Activated CD8-positive, alpha-beta T cell treated with anti-CD3 and anti-CD28 coated beads for 36 hours (primary cell): Measurements from ENCODE around the gene SLC66A3. TPM values are rescaled to one million over a fixed set of nuclear protein-coding genes. Genes with fewer than 3 reads are reported as not detected.

ENCODE experiments used
- ATAC-seq: fragments of 200-7000 bp; cut with Tn5 transposase; one replicate; pipeline ENCODE4 v1.10.0; 2021; ENCODE audit warnings: mild to moderate bottlenecking, moderate library complexity
- CTCF ChIA-PET: fragments of 350-600 bp; sonication (Branson Sonifier 250); formaldehyde crosslinking; loops from one replicate; lab custom pipeline; 2021; ENCODE audit warnings: antibody characterized with exemption; lab: Charles Lee
- POLR2A ChIA-PET: fragments of 350-600 bp; sonication (Branson Sonifier 250); formaldehyde crosslinking; loops from one replicate; lab custom pipeline; 2021; ENCODE audit warnings: antibody characterized with exemption; lab: Charles Lee
- DNase-seq: peaks from one replicate; pipeline ENCODE4 v3.0.0-alpha.2; 2020
- H3K27ac Mint-ChIP-seq: one replicate; pipeline ENCODE4 v1.8.0; 2021; ENCODE audit warnings: mild to moderate bottlenecking, mixed read lengths
- H3K27me3 Mint-ChIP-seq: one replicate; pipeline ENCODE4 v1.8.0; 2021; ENCODE audit warnings: mixed read lengths
- H3K36me3 Mint-ChIP-seq: one replicate; pipeline ENCODE4 v1.8.0; 2021; ENCODE audit warnings: low read depth, mixed read lengths
- H3K4me1 Mint-ChIP-seq: one replicate; pipeline ENCODE4 v1.8.0; 2021; ENCODE audit warnings: low read depth, mixed read lengths
- H3K4me3 Mint-ChIP-seq: one replicate; pipeline ENCODE4 v1.8.0; 2021; ENCODE audit warnings: mild to moderate bottlenecking, moderate library complexity, mixed read lengths
- H3K9me3 Mint-ChIP-seq: one replicate; pipeline ENCODE4 v1.8.0; 2021; ENCODE audit warnings: mixed read lengths
- intact Hi-C: fragments of 100-400 bp; cut with micrococcal nuclease; formaldehyde crosslinking; loops from one replicate; pipeline ENCODE4 v1.10.0; 2022
- total RNA-seq, 2 experiments: library from RNA; stranded (reverse); gene quantifications; one replicate each; pipeline ENCODE4 v1.2.3, GENCODE V29; 2021
- TF ChIP-seq, protein P1 (sequence below): fragments of 200-600 bp; IDR thresholded peaks from one replicate; pipeline ENCODE4 v1.8.0; 2022; ENCODE audit warnings: antibody characterized with exemption, mild to moderate bottlenecking

SLC66A3 gene
- total RNA-seq, 2 experiments from 2014 or later = 10.4 to 10.6 TPM

DNA sequence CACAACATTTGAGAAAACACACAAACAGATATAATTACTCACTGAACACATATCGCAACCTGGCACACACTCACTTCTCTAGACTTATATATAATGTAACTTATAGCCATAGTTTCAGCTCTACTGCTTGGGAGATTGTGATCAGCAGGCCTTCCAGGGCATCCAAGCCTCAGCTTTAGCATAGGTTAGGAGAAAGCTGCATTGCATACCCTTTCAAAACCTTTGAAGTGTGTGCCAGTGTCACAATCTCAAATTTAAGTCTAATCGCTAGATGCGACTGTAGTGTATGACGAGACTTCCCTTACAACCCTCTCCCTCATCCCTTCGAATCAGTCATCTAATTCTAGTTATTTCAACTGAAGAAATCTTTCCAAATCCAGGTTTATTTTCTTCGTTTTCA, 30.9 kb downstream of the SLC66A3 start:
- Mint-ChIP-seq H3K4me1 (no peaks in the 10 kb centered on the region), H3K27ac (no peak overlapping the region), H3K36me3 (no peaks in the 10 kb centered on the region), H3K27me3 (no peaks in the 10 kb centered on the region), H3K4me3 (no peak overlapping the region), H3K9me3 (no peaks in the 10 kb centered on the region)
- TF ChIP-seq, protein P1, sequence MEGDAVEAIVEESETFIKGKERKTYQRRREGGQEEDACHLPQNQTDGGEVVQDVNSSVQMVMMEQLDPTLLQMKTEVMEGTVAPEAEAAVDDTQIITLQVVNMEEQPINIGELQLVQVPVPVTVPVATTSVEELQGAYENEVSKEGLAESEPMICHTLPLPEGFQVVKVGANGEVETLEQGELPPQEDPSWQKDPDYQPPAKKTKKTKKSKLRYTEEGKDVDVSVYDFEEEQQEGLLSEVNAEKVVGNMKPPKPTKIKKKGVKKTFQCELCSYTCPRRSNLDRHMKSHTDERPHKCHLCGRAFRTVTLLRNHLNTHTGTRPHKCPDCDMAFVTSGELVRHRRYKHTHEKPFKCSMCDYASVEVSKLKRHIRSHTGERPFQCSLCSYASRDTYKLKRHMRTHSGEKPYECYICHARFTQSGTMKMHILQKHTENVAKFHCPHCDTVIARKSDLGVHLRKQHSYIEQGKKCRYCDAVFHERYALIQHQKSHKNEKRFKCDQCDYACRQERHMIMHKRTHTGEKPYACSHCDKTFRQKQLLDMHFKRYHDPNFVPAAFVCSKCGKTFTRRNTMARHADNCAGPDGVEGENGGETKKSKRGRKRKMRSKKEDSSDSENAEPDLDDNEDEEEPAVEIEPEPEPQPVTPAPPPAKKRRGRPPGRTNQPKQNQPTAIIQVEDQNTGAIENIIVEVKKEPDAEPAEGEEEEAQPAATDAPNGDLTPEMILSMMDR = no peak
- ChIA-PET CTCF (no interaction called here), POLR2A (no interaction called here)
- ATAC-seq (no peak), DNase-seq (no peak)
- intact Hi-C loops = no loop called here

DNA sequence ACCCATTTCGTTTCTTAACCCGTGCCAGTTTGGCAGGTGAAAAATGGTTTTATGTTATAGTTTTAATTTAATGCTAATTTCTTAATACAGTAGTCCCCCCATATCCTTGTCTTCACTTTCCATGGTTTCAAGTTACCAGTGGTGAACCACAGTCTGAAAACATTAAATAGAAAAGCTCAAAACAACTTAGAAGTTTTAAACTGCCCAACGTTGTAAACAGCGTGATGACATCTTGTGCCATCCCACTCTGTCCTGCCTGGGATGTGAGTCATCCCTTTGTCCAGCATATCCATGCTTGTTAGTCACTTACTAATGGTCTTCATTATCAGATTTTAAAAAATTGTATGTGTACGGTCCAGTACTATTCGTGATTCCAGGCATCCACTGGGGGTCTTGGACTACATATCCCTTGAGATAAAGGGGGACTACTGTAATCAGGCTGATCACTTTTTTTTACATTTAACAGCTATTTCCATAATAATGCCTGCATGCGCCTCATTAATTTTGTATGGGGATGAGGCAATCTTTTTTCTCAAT, 31.9 kb downstream of the SLC66A3 start:
- ChIA-PET POLR2A (no interaction called here), CTCF (no interaction called here)
- no peak for DNase-seq

DNA sequence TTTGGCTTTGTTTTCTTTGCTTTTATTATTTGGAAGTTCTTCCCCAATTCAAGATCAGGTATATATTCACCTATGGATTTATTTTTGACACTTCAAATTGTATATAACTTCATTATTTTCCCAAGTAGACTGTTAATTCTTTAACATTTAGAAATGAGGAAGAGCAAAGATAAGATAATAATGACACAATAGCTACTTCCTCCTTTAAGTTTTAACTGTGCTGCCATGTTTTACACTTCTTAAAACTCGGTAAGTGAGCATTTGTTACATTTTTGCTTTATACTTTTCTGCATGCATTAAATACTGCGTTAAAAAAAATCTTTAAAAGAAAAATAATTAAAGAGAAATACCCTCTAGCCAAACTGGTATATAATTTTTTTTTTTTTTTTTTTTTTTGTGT, 32.5 kb downstream of the SLC66A3 start:
- H3K27me3 Mint-ChIP-seq = no peaks in the 10 kb centered on the region
- H3K4me3 Mint-ChIP-seq = no peak overlapping the region
- DNase-seq (no peak), ATAC-seq (no peak)
- POLR2A ChIA-PET = no interaction called here
- no peak overlapping the region for H3K27ac Mint-ChIP-seq
- no peaks in the 10 kb centered on the region for H3K4me1 Mint-ChIP-seq
- H3K9me3 Mint-ChIP-seq = no peaks in the 10 kb centered on the region
- CTCF ChIA-PET = no interaction called here
- H3K36me3 Mint-ChIP-seq = no peaks in the 10 kb centered on the region
- intact Hi-C loops = no loop called here
- TF ChIP-seq, protein P1 = no peak

More for the DNA sequence above, 31.9 kb downstream of the SLC66A3 start:
- no peaks in the 10 kb centered on the region for H3K4me1 Mint-ChIP-seq
- H3K9me3 Mint-ChIP-seq = no peaks in the 10 kb centered on the region
- TF ChIP-seq, protein P1 = no peak
- ATAC-seq = no peak
- no peaks in the 10 kb centered on the region for H3K27me3 Mint-ChIP-seq
- H3K36me3 Mint-ChIP-seq = no peaks in the 10 kb centered on the region
- no peak overlapping the region for H3K27ac Mint-ChIP-seq
- intact Hi-C loops = no loop called here
- H3K4me3 Mint-ChIP-seq = no peak overlapping the region

DNA sequence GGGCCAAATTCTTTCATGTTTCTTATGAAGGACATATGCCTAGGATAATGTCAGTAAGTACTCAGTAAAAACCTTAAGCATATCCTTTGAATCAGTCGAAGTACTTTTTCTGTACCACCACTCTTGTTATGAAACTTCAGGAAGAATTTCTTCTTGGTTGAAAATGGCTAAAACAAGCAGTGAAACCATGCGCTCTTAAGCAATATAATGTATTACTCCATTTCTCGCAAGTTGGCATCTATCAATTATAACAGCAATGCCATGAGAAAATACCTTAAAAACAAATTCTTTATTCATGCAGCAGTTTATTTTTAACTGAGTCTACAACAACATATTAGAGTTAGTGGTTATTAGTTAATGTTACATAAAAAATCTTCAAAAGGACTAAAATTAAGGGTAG, 41.0 kb downstream of the SLC66A3 start:
- no peak overlapping the region for H3K27ac Mint-ChIP-seq
- DNase-seq = no peak
- TF ChIP-seq, protein P1 = no peak
- H3K4me1 Mint-ChIP-seq = no peaks in the 10 kb centered on the region
- no peaks in the 10 kb centered on the region for H3K27me3 Mint-ChIP-seq
- intact Hi-C loops = no loop called here
- no peaks in the 10 kb centered on the region for H3K9me3 Mint-ChIP-seq
- no peak for ATAC-seq
- ChIA-PET POLR2A (no interaction called here), CTCF (no interaction called here)
- H3K4me3 Mint-ChIP-seq = no peak overlapping the region
- peaks cover 14% of the 10 kb centered on the region for H3K36me3 Mint-ChIP-seq

DNA sequence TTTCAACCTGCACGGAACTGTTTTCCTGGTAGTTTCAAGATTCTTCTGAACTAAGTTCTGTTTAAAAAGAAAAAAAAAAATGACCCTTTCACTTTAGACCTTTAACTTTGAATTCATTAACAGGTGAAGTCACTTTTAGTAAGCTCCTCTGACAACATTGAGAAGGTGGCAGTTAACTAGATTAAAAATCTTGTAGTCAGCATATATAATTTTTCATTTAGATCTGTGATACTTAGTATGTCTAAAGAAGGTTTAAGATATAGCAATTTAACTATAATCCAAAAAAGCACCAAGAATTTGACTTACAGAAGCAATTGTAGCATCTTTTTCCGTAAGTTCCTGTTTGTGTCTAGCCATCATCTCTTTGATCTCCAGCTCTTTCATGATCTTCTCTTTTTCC, 45.4 kb downstream of the SLC66A3 start:
- POLR2A ChIA-PET = no interaction called here
- CTCF ChIA-PET = interaction anchor here (1.0 to 1.3 kb wide), 2 partner anchors 9 to 15 kb away, joined by 4 read pairs; no protein-coding TSS in a partner anchor
- no peak overlapping the region for H3K4me3 Mint-ChIP-seq
- ATAC-seq = no peak
- TF ChIP-seq, protein P1 = no peak
- H3K9me3 Mint-ChIP-seq = no peaks in the 10 kb centered on the region
- peaks cover 12% of the 10 kb centered on the region for H3K36me3 Mint-ChIP-seq
- intact Hi-C loops = no loop called here
- no peak overlapping the region for H3K27ac Mint-ChIP-seq
- DNase-seq = no peak
- peaks cover 16% of the 10 kb centered on the region for H3K4me1 Mint-ChIP-seq
- no peaks in the 10 kb centered on the region for H3K27me3 Mint-ChIP-seq
